Pancreas (tissue), 10 donors: ENCODE data around the gene PDE8A. TPM values are rescaled to one million over a fixed set of nuclear protein-coding genes. Genes with fewer than 3 reads are reported as not detected.

ENCODE experiments used
- ATAC-seq, 4 donors: fragments of 200-7000 bp; cut with Tn5 transposase; one replicate each; pipeline versions ENCODE4 v1.8.0 to v1.9.1; 2020; ENCODE audit warnings: mild to moderate bottlenecking in 4 of 4, moderate library complexity in 4 of 4
- DNase-seq, 6 donors: peaks; one replicate each; pipeline ENCODE4 v3.0.0-alpha.2; 2020
- FAIRE-seq: peaks from 2 replicates; lab custom pipeline; 2012; peaks lifted over from hg19 to GRCh38; lab: Jason Lieb, UNC
- H3K27ac ChIP-seq, 4 donors: fragments of 200-600 bp; sonication (generic); 1 replicate in 3 of 4; 2 replicates in 1 of 4; pipeline versions ENCODE4 v1.5.0 to v1.8.0; 2020
- H3K27me3 ChIP-seq, 4 donors: fragments of 200-600 bp; one replicate each; pipeline ENCODE4 v1.8.0; 2021
- H3K36me3 ChIP-seq, 3 donors: fragments of 200-600 bp; sonication (generic) in 1 of 3; one replicate each; pipeline versions ENCODE4 v1.5.0 to v1.8.0; 2020 to 2021
- H3K4me1 ChIP-seq, 3 donors: fragments of 200-600 bp; one replicate each; pipeline ENCODE4 v1.8.0; 2021
- H3K4me3 ChIP-seq, 4 donors: fragments of 200-600 bp; sonication (generic) in 2 of 4; one replicate each; pipeline versions ENCODE4 v1.5.0 to v1.8.0; 2020 to 2021
- H3K9me3 ChIP-seq, 4 donors: fragments of 200-600 bp; one replicate each; pipeline ENCODE4 v1.8.0; 2021
- whole genome bisulfite sequencing, 2 donors: extraction: QIAGEN DNeasy Blood & Tissue Kit; methylation state at CpG; one replicate each; pipeline ENCODE4 v1.1.7; 2013; 5-methylcytosine and 5-hydroxymethylcytosine counted together
- intact Hi-C, 3 donors: fragments of 100-400 bp; cut with DNase I; formaldehyde crosslinking; loops; one replicate each; pipeline versions ENCODE4 v1.11.1 to v1.14.2; 2022
- polyA plus RNA-seq, 2 donors: library from polyadenylated mRNA; stranded (reverse); fragments of 200-250 nt; gene quantifications; one replicate each; pipeline ENCODE4 v1.2.3, GENCODE V29; 2013
- total RNA-seq, 6 donors: library from RNA; stranded (reverse); fragmentation: NEBNext Ultra II Directional in 4 of 6; extraction: Animal tissue kit (Norgen Biotek cat#: 25700) in 4 of 6; gene quantifications; one replicate each; pipeline versions ENCODE4 v1.2.1 to v1.2.4, GENCODE V29; 2021 to 2023
- TF ChIP-seq, protein P1 (sequence below), 4 donors: fragments of 200-600 bp; sonication (generic) in 3 of 4; IDR thresholded peaks; one replicate each; pipeline versions ENCODE4 v1.5.0 to v1.8.0; 2021; ENCODE audit warnings: antibody characterized with exemption in 4 of 4
- donor health status: healthy with polysubstance abuse.
- donor health status: DM: no; HTN: no; CAD: no; lungs with moderate emphysema.
- donor health status: DM: no; HTN: no; CAD: no.
- donor health status: control.
- donor health status: control.
- donor health status: Bipolar disorder and iron deficiency.
- donor health status: DM: yes; HTN: yes; CAD: no.
- donor health status: DM: no; HTN: no; CAD: no.
- donor health status: DM: no; HTN: no; CAD: no.
- donor health status: DM: yes; HTN: yes; CAD: no.

PDE8A gene
- total and polyA plus RNA-seq, 8 donors, result 14.7 to 31.3 (median 20.7) TPM

DNA sequence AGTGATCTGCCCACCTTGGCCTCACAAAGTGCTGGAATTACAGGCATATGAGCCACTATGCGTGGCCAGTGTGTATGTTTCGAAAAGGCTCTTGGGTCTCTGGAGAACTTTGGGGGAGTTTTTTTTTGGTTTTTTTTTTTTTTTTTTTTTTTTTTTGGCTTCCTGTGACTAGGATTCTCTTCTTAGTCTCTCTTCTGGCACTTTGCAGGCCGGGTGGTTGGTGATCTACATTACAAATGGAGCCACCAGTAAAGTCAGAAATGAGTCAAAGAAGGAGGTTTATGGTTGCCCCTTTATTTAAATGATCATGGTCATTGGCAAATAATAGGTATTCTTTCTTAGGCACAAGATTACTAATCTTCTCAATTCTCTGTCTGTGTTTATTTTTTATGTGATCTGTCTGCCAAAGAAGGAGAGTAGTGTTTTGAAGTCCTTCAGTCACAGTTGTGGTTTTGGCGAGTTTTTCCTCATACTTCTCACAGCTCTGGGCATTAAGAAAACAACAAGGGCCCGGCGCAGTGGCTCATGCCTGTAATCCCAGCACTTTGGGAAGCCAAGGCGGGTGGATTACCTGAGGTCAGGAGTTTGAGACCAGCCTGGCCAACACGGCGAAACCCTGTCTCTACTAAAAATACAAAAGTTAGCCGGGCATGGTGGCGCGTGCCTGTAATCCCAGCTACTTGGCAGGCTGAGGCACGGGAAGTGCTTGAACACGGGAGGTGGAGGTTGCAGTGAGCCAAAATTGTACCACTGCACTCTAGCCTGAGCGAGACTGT is 38.3 kb downstream of the PDE8A start:
- intact Hi-C loops, result no loop called here
- TF ChIP-seq, protein P1, sequence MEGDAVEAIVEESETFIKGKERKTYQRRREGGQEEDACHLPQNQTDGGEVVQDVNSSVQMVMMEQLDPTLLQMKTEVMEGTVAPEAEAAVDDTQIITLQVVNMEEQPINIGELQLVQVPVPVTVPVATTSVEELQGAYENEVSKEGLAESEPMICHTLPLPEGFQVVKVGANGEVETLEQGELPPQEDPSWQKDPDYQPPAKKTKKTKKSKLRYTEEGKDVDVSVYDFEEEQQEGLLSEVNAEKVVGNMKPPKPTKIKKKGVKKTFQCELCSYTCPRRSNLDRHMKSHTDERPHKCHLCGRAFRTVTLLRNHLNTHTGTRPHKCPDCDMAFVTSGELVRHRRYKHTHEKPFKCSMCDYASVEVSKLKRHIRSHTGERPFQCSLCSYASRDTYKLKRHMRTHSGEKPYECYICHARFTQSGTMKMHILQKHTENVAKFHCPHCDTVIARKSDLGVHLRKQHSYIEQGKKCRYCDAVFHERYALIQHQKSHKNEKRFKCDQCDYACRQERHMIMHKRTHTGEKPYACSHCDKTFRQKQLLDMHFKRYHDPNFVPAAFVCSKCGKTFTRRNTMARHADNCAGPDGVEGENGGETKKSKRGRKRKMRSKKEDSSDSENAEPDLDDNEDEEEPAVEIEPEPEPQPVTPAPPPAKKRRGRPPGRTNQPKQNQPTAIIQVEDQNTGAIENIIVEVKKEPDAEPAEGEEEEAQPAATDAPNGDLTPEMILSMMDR (IDR thresholded peaks at IDR 0.05), result no peak
- H3K27ac ChIP-seq, result no peak overlapping the region

DNA sequence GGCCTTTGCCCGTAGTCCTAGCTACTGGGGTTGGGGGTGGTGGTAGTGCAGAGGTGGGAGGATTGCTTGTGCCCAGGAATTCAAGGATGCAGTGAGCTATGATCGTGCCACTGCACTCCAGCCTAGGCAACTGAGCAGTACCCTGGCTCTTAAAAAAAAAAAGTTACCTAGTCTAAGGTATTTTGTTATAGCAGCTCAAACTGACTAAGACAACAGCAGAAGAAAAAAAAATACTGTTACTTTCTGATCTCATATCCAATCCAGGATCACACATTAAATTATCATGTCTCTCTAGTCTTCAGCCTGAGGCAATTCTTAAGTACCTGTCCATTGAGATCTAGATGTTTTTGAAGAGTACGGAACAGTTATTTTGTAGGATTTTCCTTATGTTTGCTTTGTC is 39.8 kb downstream of the PDE8A start:
- ATAC-seq, result no peak
- no peaks in the 10 kb centered on the region for H3K9me3 ChIP-seq
- intact Hi-C loops, result no loop called here
- H3K4me1 ChIP-seq, result peaks cover 8 to 27% (median 24%) of the 10 kb centered on the region in 3 donors
- TF ChIP-seq, protein P1 (IDR thresholded peaks at IDR 0.05), result no peak
- H3K36me3 ChIP-seq, result no peaks in the 10 kb centered on the region
- no peak overlapping the region for H3K4me3 ChIP-seq
- H3K27me3 ChIP-seq, result no peaks in the 10 kb centered on the region
- DNase-seq, result no peak
- no peak overlapping the region for H3K27ac ChIP-seq
- 95 to 99% methylated on average over 3 of the region's 3 CpGs for WGBS, 2 donors
- FAIRE-seq, result no peak

More for the DNA sequence above, 38.3 kb downstream of the PDE8A start:
- Histone ChIP-seq H3K9me3 (no peaks in the 10 kb centered on the region), H3K27me3 (no peaks in the 10 kb centered on the region), H3K4me1 (peaks cover 0 to 13% (median 11%) of the 10 kb centered on the region in 3 donors), H3K4me3 (no peak overlapping the region), H3K36me3 (no peaks in the 10 kb centered on the region)
- FAIRE-seq (no peak), DNase-seq (no peak), ATAC-seq (no peak)
- WGBS, 2 donors, result 78 to 88% methylated on average over 15 of the region's 15 CpGs

DNA sequence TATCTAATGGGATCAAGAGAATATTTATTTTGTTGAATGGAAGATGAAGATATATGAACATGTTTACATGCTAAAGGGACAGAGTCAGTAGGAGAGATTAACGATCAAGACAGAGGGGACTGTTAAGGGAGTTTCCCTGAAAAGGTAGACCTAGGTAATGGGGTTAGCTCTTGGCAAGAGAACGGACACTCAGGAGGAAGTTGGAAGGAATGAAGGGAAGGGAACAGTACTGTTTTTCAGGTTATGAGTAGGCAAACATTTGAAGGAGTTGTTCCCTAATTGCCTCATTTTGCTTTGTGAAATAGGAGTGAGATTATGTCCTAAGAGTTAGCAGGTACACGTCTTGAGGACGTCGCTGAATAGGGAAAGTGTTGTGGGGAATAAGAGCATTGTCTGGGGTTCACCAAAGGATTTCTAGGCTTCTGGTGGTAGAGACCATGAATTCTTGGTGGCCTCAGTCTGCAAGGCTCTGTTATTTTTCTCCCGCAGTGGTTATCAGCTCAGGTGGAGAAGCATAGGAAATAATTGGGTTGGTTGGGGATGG is 41.3 kb downstream of the PDE8A start:
- TF ChIP-seq, protein P1 (IDR thresholded peaks at IDR 0.05), result no peak
- no peak overlapping the region for H3K4me3 ChIP-seq
- no peak overlapping the region for H3K27ac ChIP-seq
- intact Hi-C loops, result no loop called here
- H3K9me3 ChIP-seq, result no peaks in the 10 kb centered on the region
- 81 to 84% methylated on average over 6 of the region's 6 CpGs for WGBS, 2 donors
- H3K27me3 ChIP-seq, result no peaks in the 10 kb centered on the region
- H3K4me1 ChIP-seq, result peaks cover 8 to 42% (median 38%) of the 10 kb centered on the region in 3 donors
- no peak for ATAC-seq
- no peak for DNase-seq
- H3K36me3 ChIP-seq, result no peaks in the 10 kb centered on the region
- FAIRE-seq, result no peak

DNA sequence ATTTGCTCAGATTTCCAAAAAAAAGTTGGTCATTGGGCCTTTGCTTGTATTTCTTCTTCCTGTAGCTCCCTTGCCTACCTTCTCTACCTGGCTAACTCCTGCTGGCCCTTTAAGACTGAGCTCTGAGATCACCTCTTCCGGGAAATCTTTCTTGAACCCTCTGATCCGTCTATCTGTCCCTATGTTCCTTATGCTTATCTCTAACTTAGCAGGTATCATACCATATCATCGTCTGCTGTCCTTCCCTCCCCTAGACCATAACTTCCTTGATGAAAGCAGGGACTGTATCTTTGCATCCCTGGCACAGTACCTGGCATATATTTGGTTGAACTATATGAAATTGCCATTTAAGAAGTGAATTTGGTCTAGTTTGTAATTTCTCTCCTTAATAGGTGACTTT is 42.3 kb downstream of the PDE8A start:
- DNase-seq, result no peak
- TF ChIP-seq, protein P1 (IDR thresholded peaks at IDR 0.05), result no peak
- intact Hi-C loops, result no loop called here
- no peaks in the 10 kb centered on the region for H3K27me3 ChIP-seq
- 38 to 51% methylated on average over 3 of the region's 3 CpGs for WGBS, 2 donors
- ATAC-seq, result no peak
- peaks cover 8 to 52% (median 44%) of the 10 kb centered on the region in 3 donors for H3K4me1 ChIP-seq
- H3K4me3 ChIP-seq, result no peak overlapping the region
- FAIRE-seq, result no peak
- H3K9me3 ChIP-seq, result no peaks in the 10 kb centered on the region
- H3K27ac ChIP-seq, result peak overlapping the region in 2 of 4 donors; percentile 62 to 72
- H3K36me3 ChIP-seq, result no peaks in the 10 kb centered on the region
